ENCODE data around the gene RYR2.

RYR2 gene

GRCh38 chr1:237033061-237033460, 8.9 kb upstream of the RYR2 start:
- DNase-seq = no peak

DNA sequence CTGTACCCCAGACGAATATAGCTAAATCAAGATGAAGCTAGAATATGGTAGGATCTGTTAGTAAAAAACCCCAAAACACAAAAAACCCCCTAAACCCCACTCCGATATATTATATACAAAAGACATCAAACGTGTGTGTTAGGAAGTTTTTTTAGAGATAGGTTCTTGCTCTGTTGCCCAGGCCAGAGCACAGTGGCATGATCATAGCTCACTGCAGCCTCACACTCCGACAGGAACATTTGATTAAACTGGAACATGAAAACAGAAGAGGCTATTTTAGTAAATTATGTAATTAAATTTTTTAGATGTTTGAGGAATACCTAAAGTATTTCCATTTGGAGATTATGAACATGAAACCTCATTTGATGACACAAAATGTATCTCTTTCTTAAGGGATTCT, 8.2 kb upstream of the RYR2 start:
- DNase-seq = no peak

GRCh38 chr1:237035759-237036158, 6.2 kb upstream of the RYR2 start:
- DNase-seq = no peak

DNA sequence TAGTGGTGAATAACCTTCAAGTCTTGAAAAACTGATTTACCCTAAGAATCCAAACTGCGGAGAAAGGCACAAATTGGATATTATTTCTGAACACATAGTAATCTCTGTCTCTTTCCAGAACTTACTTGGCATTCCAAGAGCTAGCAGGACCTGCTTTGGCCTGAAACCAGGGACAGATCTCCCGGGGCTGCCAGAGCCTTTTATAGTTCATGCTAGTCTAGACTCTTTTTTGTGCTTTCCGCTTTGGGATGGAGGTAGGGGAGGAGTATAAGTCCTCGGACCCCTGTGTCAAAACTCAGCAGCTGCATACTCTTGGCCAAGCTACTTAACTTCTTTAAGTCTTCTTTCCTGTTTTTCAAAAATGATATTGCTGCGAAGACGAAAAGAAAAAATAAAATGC, 3.8 kb upstream of the RYR2 start:
- DNase-seq = no peak

DNA sequence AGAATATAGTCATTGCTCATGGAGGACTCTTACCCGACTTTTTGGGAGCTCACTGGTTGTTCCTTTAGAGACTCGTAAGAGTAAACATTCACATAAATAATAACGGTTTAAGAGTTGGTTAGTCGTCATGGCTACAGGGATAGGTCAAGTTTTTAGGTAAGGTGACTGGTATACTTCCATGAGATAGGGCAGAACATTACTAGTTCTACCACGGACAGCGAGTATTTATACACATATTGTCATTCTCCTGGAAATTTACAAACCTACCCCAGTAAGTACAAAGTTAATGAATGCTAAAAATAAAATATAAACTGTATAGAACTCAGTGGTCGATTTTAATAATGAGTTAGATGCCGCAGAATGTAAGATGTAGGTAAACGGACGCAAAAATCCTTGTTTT, 1.2 kb upstream of the RYR2 start:
- DNase-seq = no peak

DNA sequence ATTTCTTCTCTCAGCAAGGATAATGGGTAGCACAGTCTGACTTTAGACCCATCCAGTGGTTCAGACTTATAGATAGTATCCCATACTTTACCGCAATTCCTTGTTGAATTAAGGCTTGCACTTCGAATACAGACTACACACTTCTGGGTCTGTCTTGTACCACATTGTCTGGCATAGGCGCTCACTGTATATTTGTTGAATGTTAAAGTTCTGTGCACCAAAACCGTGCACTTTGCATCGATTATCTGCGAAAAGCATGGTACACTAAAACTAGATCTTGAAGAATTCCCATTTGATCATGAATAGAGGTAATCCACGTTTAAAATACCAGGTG, 556 bp upstream of the RYR2 start:
- DNase-seq = no peak

- no peak for DNase-seq
These were observed 525 bp downstream of the RYR2 start for GRCh38 chr1:237042526-237042891.

- no peak for DNase-seq
These were observed 1.1 kb downstream of the RYR2 start for GRCh38 chr1:237042892-237043576.

DNA sequence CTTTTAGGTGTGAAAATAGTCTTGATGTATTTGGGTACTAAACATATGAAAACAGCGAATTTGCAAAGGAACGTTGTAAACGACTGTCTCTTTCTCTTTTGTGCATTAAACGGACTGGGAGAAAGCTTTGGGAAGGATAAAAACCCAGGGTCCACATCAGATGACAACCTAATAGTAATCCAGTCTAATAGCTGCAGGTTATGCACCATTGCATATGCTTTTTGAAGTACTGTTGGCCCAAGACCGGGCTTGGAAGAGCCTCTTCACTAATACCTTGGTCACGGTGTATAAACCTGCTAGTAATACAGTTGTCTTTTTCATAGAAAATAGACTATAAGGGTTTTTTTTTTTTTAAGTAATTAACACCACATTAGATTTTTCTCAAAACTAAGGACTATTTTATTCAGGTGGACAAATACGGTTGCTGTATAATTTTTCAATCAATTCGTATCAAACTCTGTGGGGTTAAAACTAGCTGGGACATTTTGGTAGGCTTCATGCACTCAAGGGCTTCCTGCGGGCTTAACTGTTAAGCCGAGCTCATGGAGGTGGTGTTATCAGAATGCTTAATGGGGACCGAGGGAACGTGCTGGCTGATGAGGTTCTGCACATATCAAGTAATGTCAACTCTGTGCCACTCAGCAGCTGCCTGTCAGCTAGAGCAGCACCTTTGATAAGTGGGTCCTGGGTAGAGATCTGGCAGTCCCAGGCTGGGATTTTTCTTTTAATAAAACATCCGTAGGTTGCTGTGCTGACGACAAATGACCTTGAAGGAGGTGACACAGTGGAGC, 2.1 kb downstream of the RYR2 start:
- no peak for DNase-seq

GRCh38 chr1:237045278-237046016, 3.5 kb downstream of the RYR2 start:
- DNase-seq = no peak

GRCh38 chr1:237048803-237049202, 6.8 kb downstream of the RYR2 start:
- no peak for DNase-seq

DNA sequence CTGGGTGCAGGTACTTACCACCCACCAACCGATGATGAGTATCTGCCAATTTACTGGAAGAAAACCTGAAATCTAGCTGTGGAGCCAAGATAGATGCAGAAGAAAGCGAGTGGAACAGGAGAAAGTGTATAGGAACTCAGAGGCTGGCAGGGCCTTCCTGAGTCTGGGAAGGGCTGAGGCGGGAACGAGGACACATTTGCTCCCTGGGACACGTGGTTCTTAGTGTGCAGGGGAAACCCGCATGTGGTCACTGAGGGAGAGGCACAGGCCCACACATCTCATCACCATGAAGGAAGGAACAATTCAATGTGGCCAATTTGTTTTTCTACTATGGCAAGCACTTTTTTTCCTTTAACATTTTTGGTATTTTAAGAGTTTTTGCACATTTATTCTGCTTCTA, 8.2 kb downstream of the RYR2 start:
- no peak for DNase-seq

- DNase-seq = no peak
These were observed 8.9 kb downstream of the RYR2 start for GRCh38 chr1:237050915-237051314.

DNA sequence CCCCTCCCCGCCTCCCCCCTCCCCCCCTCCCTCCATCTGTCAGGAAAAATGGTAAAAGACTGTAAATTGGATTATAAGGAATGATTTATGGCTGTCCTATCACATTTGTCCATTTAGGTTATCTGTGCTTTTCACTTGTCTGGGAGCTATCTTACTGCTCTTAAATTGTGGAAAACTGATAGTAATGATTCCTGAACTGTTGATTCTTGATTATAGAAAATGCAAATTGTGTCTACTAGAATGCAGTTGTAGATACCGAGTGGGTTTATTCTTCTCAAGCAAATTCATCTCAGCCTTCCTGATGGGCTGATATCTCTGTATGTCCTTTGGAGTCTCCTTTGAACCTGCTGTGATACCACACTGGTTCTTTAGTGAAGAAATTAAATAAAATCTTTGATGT, 12.3 kb downstream of the RYR2 start:
- DNase-seq = no peak

DNA sequence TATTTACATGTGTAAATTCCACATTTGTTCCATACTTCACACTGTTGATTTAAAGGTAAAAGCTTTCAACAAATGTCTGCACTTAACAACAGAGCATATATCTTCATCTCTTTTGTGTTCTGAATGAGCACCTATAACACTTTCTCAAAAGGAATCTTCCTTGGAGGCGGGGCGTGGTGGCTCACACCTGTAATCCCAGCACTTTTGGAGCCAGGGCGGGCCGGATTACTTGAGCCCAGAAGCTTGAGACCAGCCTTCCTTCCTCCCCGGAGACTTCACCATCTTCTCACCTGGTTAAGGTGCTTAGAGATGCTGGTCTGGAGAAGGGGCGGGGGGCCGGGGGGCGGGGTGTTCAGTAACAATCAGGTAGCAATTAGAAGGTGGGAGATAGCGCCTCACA, 16.5 kb downstream of the RYR2 start:
- no peak for DNase-seq

GRCh38 chr1:237059244-237059643, 17.3 kb downstream of the RYR2 start:
- no peak for DNase-seq

DNA sequence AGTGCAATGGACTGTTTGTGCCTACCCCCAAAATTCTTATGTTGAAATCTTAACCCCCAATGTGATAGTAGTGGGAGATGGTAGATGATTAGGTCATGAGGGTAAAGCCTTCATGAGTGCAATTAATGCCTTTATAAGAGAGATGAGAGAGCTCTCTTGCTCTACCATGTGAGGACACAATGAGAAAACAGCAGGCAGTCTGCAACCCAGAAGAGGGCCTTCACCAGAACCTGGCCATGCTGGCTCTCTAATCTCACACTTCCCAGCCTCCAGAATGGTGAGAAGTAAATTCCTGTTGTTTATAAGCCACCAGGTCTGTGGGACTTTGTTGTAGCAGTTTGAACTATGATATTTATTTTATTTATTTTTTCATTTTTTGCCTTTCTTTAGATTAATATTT, 21.0 kb downstream of the RYR2 start:
- no peak for DNase-seq

DNA sequence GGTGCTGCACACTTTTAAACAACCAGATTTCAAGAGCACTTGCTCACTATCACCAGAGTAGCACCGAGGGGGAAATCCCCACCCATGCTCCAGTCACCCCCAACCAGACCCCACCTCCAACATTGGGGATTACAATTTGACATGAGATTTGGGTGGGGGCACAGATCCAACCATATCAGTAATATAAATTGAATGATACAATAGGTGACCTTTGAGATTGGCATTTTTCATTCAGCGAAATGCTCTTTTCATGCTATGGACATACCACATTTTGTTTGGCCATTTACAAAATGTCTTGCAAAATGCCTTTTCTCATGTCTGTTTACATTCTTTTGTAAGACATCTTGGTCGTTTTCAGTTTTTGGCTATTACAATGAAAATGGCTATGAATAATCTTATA, 23.9 kb downstream of the RYR2 start:
- DNase-seq = no peak

DNA sequence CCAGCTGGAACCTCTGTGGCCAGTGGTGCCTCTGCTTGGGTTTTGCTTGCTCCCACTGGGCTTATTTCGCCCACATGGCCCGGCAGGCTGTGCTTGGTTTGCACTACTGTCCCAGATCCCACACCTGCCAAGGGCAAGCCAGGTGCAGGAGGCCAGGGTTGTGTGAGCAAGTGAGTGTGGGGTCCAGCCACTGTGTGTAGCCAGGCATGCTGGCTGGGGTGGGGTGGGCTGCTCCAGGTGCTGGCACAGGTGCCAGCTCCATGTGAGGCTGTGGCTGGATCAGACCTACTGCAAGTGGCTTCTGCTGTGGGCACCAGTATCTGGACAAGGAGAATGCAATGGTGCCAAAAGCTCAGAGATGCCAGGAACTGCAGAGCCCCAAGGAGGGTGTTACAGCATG, 28.5 kb downstream of the RYR2 start:
- no peak for DNase-seq

- no peak for DNase-seq
These were observed 29.8 kb downstream of the RYR2 start for GRCh38 chr1:237071641-237072420.

- DNase-seq = no peak
These were observed 32.6 kb downstream of the RYR2 start for GRCh38 chr1:237074371-237075117.

- DNase-seq = no peak
These were observed 42.5 kb downstream of the RYR2 start for GRCh38 chr1:237084341-237085077.
